HepG2 (cell line): ENCODE data around the gene ERF. TPM values are rescaled to one million over a fixed set of nuclear protein-coding genes. Genes with fewer than 3 reads are reported as not detected.

Experiments
- ATAC-seq: fragments of 200-7000 bp; cut with Tn5 transposase; 3 replicates; pipeline ENCODE4 v1.9.1; 2020; ENCODE audit warnings: mild to moderate bottlenecking, moderate library complexity
- BruUV-seq: library from RNA; stranded (reverse); fragments of 400-500 nt; replicated peaks from 2 replicates; lab custom pipeline; 2021; lab: Mats Ljungman, UMichigan
- CTCF ChIA-PET: fragments of 300-600 bp; formaldehyde crosslinking; extraction: SDS; loops from one replicate; lab custom pipeline; 2021; ENCODE audit warnings: low total read pairs, inconsistent platforms, low intra/inter-chr PET ratio; lab: Yijun Ruan, JAX
- POLR2A ChIA-PET: fragments of 350-600 bp; sonication (Branson Sonifier 250); formaldehyde crosslinking; loops from one replicate; lab custom pipeline; 2020; ENCODE audit warnings: antibody characterized with exemption, inconsistent platforms; lab: Yijun Ruan, JAX
- DNase-seq: peaks from one replicate; pipeline ENCODE4 v3.0.0-alpha.2; 2015; ENCODE audit warnings: low spot score
- FAIRE-seq: peaks from 3 replicates; lab custom pipeline; 2011; peaks lifted over from hg19 to GRCh38; lab: Jason Lieb, UNC
- H2AFZ ChIP-seq: one replicate; pipeline ENCODE4 v1.6.1; 2011; ENCODE audit warnings: low read length, inconsistent platforms
- H3K27ac ChIP-seq: fragments of 300-600 bp; 3 replicates; pipeline ENCODE4 v1.8.0; 2011; ENCODE audit warnings: mixed run types, mild to moderate bottlenecking, mixed read lengths, low read length, inconsistent platforms; ENCODE audit not compliant: insufficient read depth; ENCODE audit errors: extremely low read length
- H3K27me3 ChIP-seq, 2 experiments: fragments of 200-600 bp in 1 of 2; 2 replicates in 1 of 2; 3 replicates in 1 of 2; pipeline versions ENCODE4 v1.6.0 to v1.8.0; 2011; ENCODE audit warnings: low read length in 2 of 2, mild to moderate bottlenecking in 2 of 2, moderate library complexity in 2 of 2, inconsistent platforms in 1 of 2; ENCODE audit not compliant: insufficient read depth in 2 of 2, control insufficient read depth in 1 of 2
- H3K36me3 ChIP-seq, 2 experiments: fragments of 200-600 bp in 1 of 2; replicated peaks in 1 of 2; 2 replicates in 1 of 2; 3 replicates in 1 of 2; pipeline versions ENCODE4 v1.5.1 to v1.8.0; 2011; ENCODE audit warnings: low read length in 2 of 2, inconsistent platforms in 1 of 2; ENCODE audit not compliant: insufficient read depth in 2 of 2, control insufficient read depth in 1 of 2
- H3K4me1 ChIP-seq: 2 replicates; pipeline ENCODE4 v1.5.1; 2012; ENCODE audit warnings: low read length, inconsistent platforms; ENCODE audit not compliant: insufficient read depth
- H3K4me2 ChIP-seq: 2 replicates; pipeline ENCODE4 v1.6.0; 2011; ENCODE audit warnings: low read depth, low read length, inconsistent platforms
- H3K4me3 ChIP-seq, 3 experiments: fragments of 200-600 bp in 1 of 3; sonication (generic), shearing (Covaris generic) in 1 of 3; replicated peaks in 1 of 3; 2 replicates each; pipeline ENCODE4 v1.5.1; 2011 to 2016; ENCODE audit warnings: low read length in 3 of 3, inconsistent platforms in 2 of 3, low read depth in 2 of 3, mild to moderate bottlenecking in 2 of 3, control low read depth in 1 of 3, mixed read lengths in 1 of 3; ENCODE audit not compliant: insufficient read depth in 1 of 3
- H3K79me2 ChIP-seq: one replicate; pipeline ENCODE4 v1.6.1; 2011; ENCODE audit warnings: low read length, inconsistent platforms; ENCODE audit not compliant: insufficient read depth
- H3K9ac ChIP-seq: 2 replicates; pipeline ENCODE4 v1.6.0; 2011; ENCODE audit warnings: mild to moderate bottlenecking, low read depth, low read length, inconsistent platforms; ENCODE audit not compliant: insufficient read depth
- H3K9me3 ChIP-seq: 2 replicates; pipeline ENCODE4 v1.5.1; 2012; ENCODE audit warnings: mild to moderate bottlenecking, low read length
- H4K20me1 ChIP-seq: 2 replicates; pipeline ENCODE4 v1.6.0; 2011; ENCODE audit warnings: inconsistent platforms, mild to moderate bottlenecking, low read length, moderate library complexity; ENCODE audit not compliant: insufficient read depth
- RBFOX2 ChIP-seq: fragments of 200-400 bp; formaldehyde crosslinking; IDR thresholded peaks from 2 replicates; pipeline ENCODE4 v1.6.1; 2017; ENCODE audit warnings: low read depth, mild to moderate bottlenecking, low read length
- SMARCE1 ChIP-seq: fragments of 450-650 bp; IDR thresholded peaks from 2 replicates; pipeline ENCODE4 v1.6.1; 2017; ENCODE audit warnings: borderline replicate concordance
- ZNF598 ChIP-seq: sonication (generic); formaldehyde crosslinking; IDR thresholded peaks from 2 replicates; pipeline ENCODE4 v1.5.1; 2020; ENCODE audit warnings: mild to moderate bottlenecking, missing genetic modification reagents, borderline replicate concordance
- WGBS: methylation state at CpG from one replicate; pipeline ENCODE4 v1.1.6; 2017; ENCODE audit warnings: low lambda C conversion rate; 5-methylcytosine and 5-hydroxymethylcytosine counted together
- in situ Hi-C: cut with HindIII; loops from 2 replicates; pipeline ENCODE4 v1.10.0; 2017; ENCODE audit warnings: low pct_unique_long_range_greater_than_20kb; ENCODE audit not compliant: extremely low pct_ligation_motif_present
- intact Hi-C: fragments of 100-400 bp; cut with micrococcal nuclease; formaldehyde crosslinking; loops from one replicate; pipeline ENCODE4 v1.10.0; 2022; ENCODE audit not compliant: unreplicated experiment
- polyA plus RNA-seq, 8 experiments: library from polyadenylated mRNA; depleted of rRNA in 3 of 8; stranded (reverse) in 7 of 8; unstranded in 1 of 8; fragments of >200 nt; fragmentation: Illumina TruSeq in 4 of 8; extraction: Trizol in 4 of 8; gene quantifications; 2 replicates each; pipeline versions ENCODE4 v1.2.1 to v1.2.3, GENCODE V29; 2011 to 2016; ENCODE audit warnings: low read depth in 4 of 8, missing spikeins in 1 of 8, mixed read lengths in 1 of 8; ENCODE audit not compliant: insufficient read depth in 1 of 8
- total RNA-seq, 5 experiments: library from RNA; depleted of rRNA; stranded (reverse); fragments of >200 nt; fragmentation: Illumina TruSeq; extraction: Trizol; gene quantifications; 2 replicates each; pipeline ENCODE4 v1.2.3, GENCODE V29; 2016; ENCODE audit warnings: low read depth in 1 of 5

ERF gene
- total and polyA plus RNA-seq, 2 of the 13 experiments (the other 11 are each of a cell fraction or from before 2014, with no cell fraction given): 67.1 to 69.9 TPM

- H3K9me3 ChIP-seq: no peaks in the 10 kb centered on the region
- no peak overlapping the region for H3K4me3 ChIP-seq
- no peak for FAIRE-seq
- H3K36me3 ChIP-seq: peaks cover 5 to 21% of the 10 kb centered on the region in 2 experiments; a peak in 4 of 5 replicates
- BruUV-seq: no TSS peak
- H3K9ac ChIP-seq: no peak overlapping the region
- ATAC-seq: no peak
- TF ChIP-seq RBFOX2 (peak; percentile 36; the same call in 1 of the 2 replicates), SMARCE1 (no peak)
- TF ChIP-seq, all 625 proteins: peak for 1
- in situ Hi-C loops (no loop called here), intact Hi-C loops (no loop called here)
- peaks cover 30% of the 10 kb centered on the region for H3K4me1 ChIP-seq
- H3K4me2 ChIP-seq: no peak overlapping the region
- no peaks in the 10 kb centered on the region for H4K20me1 ChIP-seq
- H3K79me2 ChIP-seq: peaks cover 19% of the 10 kb centered on the region
- H3K27me3 ChIP-seq: no peaks in the 10 kb centered on the region; a peak in 1 of 5 replicates
- no peak overlapping the region for H3K27ac ChIP-seq
- CTCF ChIA-PET: no interaction called here
- no peak overlapping the region for H2AFZ ChIP-seq
- no peak for DNase-seq
- 97% methylated on average over 19 of the region's 23 CpGs for WGBS
- POLR2A ChIA-PET: no interaction called here
Observed at GRCh38 chr19:42272989-42273406, 18.1 kb upstream of the ERF start.

GRCh38 chr19:42272535-42272897 lies 17.6 kb upstream of the ERF start:
- H2AFZ ChIP-seq: no peak overlapping the region
- no peaks in the 10 kb centered on the region; a peak in 1 of 5 replicates for H3K27me3 ChIP-seq
- H3K4me3 ChIP-seq: no peak overlapping the region
- no TSS peak for BruUV-seq
- peaks cover 5 to 21% of the 10 kb centered on the region in 2 experiments; a peak in 4 of 5 replicates for H3K36me3 ChIP-seq
- in situ Hi-C loops (no loop called here), intact Hi-C loops (no loop called here)
- ChIA-PET POLR2A (no interaction called here), CTCF (no interaction called here)
- peaks cover 19% of the 10 kb centered on the region for H3K79me2 ChIP-seq
- 98% methylated on average over 5 of the region's 9 CpGs for WGBS
- ATAC-seq (no peak), FAIRE-seq (no peak), DNase-seq (no peak)
- TF ChIP-seq ZNF598 (CRISPR knock-in tag): no peak
- 0 out of 2 replicates have a peak, but pooled peaks have one; percentile 3 for TF ChIP-seq RBFOX2
- H4K20me1 ChIP-seq: no peaks in the 10 kb centered on the region
- H3K9ac ChIP-seq: no peak overlapping the region
- H3K9me3 ChIP-seq: no peaks in the 10 kb centered on the region
- H3K27ac ChIP-seq: no peak overlapping the region
- H3K4me1 ChIP-seq: peaks cover 29% of the 10 kb centered on the region
- no peak overlapping the region for H3K4me2 ChIP-seq
